Astrocyte (in vitro differentiated cells and primary cell): ENCODE measurements around the gene PRTN3. TPM values are rescaled to one million over a fixed set of nuclear protein-coding genes. Genes with fewer than 3 reads are reported as not detected.
A peak's percentile ranks its signal among the peaks of the same experiment; 100 is the strongest.

ENCODE experiments used
- DNase-seq: peaks from one replicate; pipeline ENCODE4 v3.0.0-alpha.2; 2010; ENCODE audit warnings: low read depth
- FAIRE-seq: peaks from 2 replicates; lab custom pipeline; 2011; peaks lifted over from hg19 to GRCh38; lab: Jason Lieb, UNC
- H2AFZ ChIP-seq: 2 replicates; pipeline ENCODE4 v1.6.0; 2012; ENCODE audit warnings: low read depth, low read length, inconsistent platforms
- H3K27ac ChIP-seq: 2 replicates; pipeline ENCODE4 v1.5.1; 2011; ENCODE audit warnings: low read depth, low read length, inconsistent platforms
- H3K27me3 ChIP-seq: 2 replicates; pipeline ENCODE4 v1.6.0; 2011; ENCODE audit warnings: low read length, inconsistent platforms; ENCODE audit not compliant: insufficient read depth
- H3K36me3 ChIP-seq: 2 replicates; pipeline ENCODE4 v1.5.1; 2011; ENCODE audit warnings: low read length, inconsistent platforms; ENCODE audit not compliant: insufficient read depth
- H3K4me1 ChIP-seq: 2 replicates; pipeline ENCODE4 v1.5.1; 2011; ENCODE audit warnings: low read length, inconsistent platforms; ENCODE audit not compliant: insufficient read depth
- H3K4me2 ChIP-seq: 2 replicates; pipeline ENCODE4 v1.6.0; 2012; ENCODE audit warnings: low read length, inconsistent platforms
- H3K4me3 ChIP-seq: 2 replicates; pipeline ENCODE4 v1.5.1; 2011; ENCODE audit warnings: low read depth, mild to moderate bottlenecking, low read length, inconsistent platforms; ENCODE audit not compliant: insufficient read depth
- H3K79me2 ChIP-seq: 2 replicates; pipeline ENCODE4 v1.6.0; 2012; ENCODE audit warnings: mild to moderate bottlenecking, low read length, inconsistent platforms; ENCODE audit not compliant: insufficient read depth
- H3K9ac ChIP-seq: 2 replicates; pipeline ENCODE4 v1.6.0; 2012; ENCODE audit warnings: mild to moderate bottlenecking, low read length, inconsistent platforms
- H3K9me3 ChIP-seq: 2 replicates; pipeline ENCODE4 v1.5.1; 2012; ENCODE audit warnings: low read depth, mild to moderate bottlenecking, low read length, inconsistent platforms; ENCODE audit not compliant: insufficient read depth
- H4K20me1 ChIP-seq: 2 replicates; pipeline ENCODE4 v1.6.0; 2012; ENCODE audit warnings: low read length, inconsistent platforms; ENCODE audit not compliant: insufficient read depth
- H3K27ac Mint-ChIP-seq: one replicate; pipeline ENCODE4 v1.8.0; 2021; ENCODE audit warnings: mild to moderate bottlenecking, mixed read lengths; ENCODE audit not compliant: unreplicated experiment
- H3K27me3 Mint-ChIP-seq: one replicate; pipeline ENCODE4 v1.8.0; 2021; ENCODE audit warnings: low read depth, mixed read lengths; ENCODE audit not compliant: unreplicated experiment
- H3K36me3 Mint-ChIP-seq: one replicate; pipeline ENCODE4 v1.8.0; 2021; ENCODE audit warnings: low read depth, mixed read lengths; ENCODE audit not compliant: unreplicated experiment
- H3K4me1 Mint-ChIP-seq: one replicate; pipeline ENCODE4 v1.8.0; 2021; ENCODE audit warnings: low read depth, mixed read lengths; ENCODE audit not compliant: unreplicated experiment
- H3K4me3 Mint-ChIP-seq: one replicate; pipeline ENCODE4 v1.8.0; 2021; ENCODE audit warnings: mild to moderate bottlenecking, moderate library complexity, mixed read lengths; ENCODE audit not compliant: unreplicated experiment
- H3K9me3 Mint-ChIP-seq: one replicate; pipeline ENCODE4 v1.8.0; 2021; ENCODE audit warnings: mild to moderate bottlenecking, mixed read lengths; ENCODE audit not compliant: unreplicated experiment
- CTCF ChIP-seq: IDR thresholded peaks from 2 replicates; pipeline ENCODE4 v1.5.1; 2011; ENCODE audit warnings: low read depth, mild to moderate bottlenecking, inconsistent platforms, low read length, moderate library complexity; ENCODE audit not compliant: insufficient read depth
- EZH2 ChIP-seq: IDR thresholded peaks from 2 replicates; pipeline ENCODE4 v1.6.1; 2012; ENCODE audit warnings: mild to moderate bottlenecking, low read length, inconsistent platforms; ENCODE audit not compliant: insufficient read depth
- total RNA-seq: library from RNA; stranded (reverse); gene quantifications from 2 replicates; pipeline ENCODE4 v1.2.1, GENCODE V29; 2021

Gene PRTN3
- total RNA-seq, 1 donor from 2014 or later = not detected

GRCh38 chr19:799076-799881 lies 41.5 kb upstream of the PRTN3 start:
- H3K4me3 ChIP-seq = peak overlapping the region; percentile 98
- DNase-seq (peak; percentile 51), FAIRE-seq (no peak)
- peaks cover 23% of the 10 kb centered on the region for H3K4me1 Mint-ChIP-seq
- peak overlapping the region; percentile 97 for H3K9ac ChIP-seq
- no peaks in the 10 kb centered on the region for H3K9me3 ChIP-seq
- peaks cover 19% of the 10 kb centered on the region for H3K36me3 ChIP-seq
- H4K20me1 ChIP-seq = peaks cover 64% of the 10 kb centered on the region
- H3K4me1 ChIP-seq = peaks cover 37% of the 10 kb centered on the region
- H3K27ac Mint-ChIP-seq = peak overlapping the region; percentile 81
- H3K36me3 Mint-ChIP-seq = peaks cover 7% of the 10 kb centered on the region
- no peak overlapping the region for H2AFZ ChIP-seq
- peak overlapping the region; percentile 93 for H3K4me3 Mint-ChIP-seq
- peak overlapping the region; percentile 91 for H3K4me2 ChIP-seq
- TF ChIP-seq EZH2 (no peak), CTCF (peak; percentile 13)
- no peaks in the 10 kb centered on the region for H3K9me3 Mint-ChIP-seq
- no peaks in the 10 kb centered on the region for H3K27me3 ChIP-seq
- H3K27me3 Mint-ChIP-seq = no peaks in the 10 kb centered on the region
- H3K27ac ChIP-seq = peak overlapping the region; percentile 70
- H3K79me2 ChIP-seq = peaks cover 65% of the 10 kb centered on the region

- Histone ChIP-seq H3K36me3 (peaks cover 22% of the 10 kb centered on the region), H3K27me3 (no peaks in the 10 kb centered on the region), H3K9ac (peak overlapping the region; percentile 97), H3K4me3 (peak overlapping the region; percentile 57), H3K9me3 (no peaks in the 10 kb centered on the region), H2AFZ (no peak overlapping the region), H3K27ac (no peak overlapping the region), H3K79me2 (peaks cover 77% of the 10 kb centered on the region), H3K4me1 (peaks cover 37% of the 10 kb centered on the region), H3K4me2 (peak overlapping the region; percentile 91), H4K20me1 (peaks cover 76% of the 10 kb centered on the region)
- Mint-ChIP-seq H3K4me1 (peaks cover 23% of the 10 kb centered on the region), H3K27me3 (no peaks in the 10 kb centered on the region), H3K27ac (peak overlapping the region; percentile 88), H3K9me3 (no peaks in the 10 kb centered on the region), H3K4me3 (peak overlapping the region; percentile 93), H3K36me3 (peaks cover 9% of the 10 kb centered on the region)
- FAIRE-seq = no peak
- TF ChIP-seq CTCF = no peak
- no peak for TF ChIP-seq EZH2
- peak; percentile 49 for DNase-seq
Observed at GRCh38 chr19:800360-801029, 40.3 kb upstream of the PRTN3 start.
